ENCODE measurements around the gene LST1. TPM values are rescaled to one million over a fixed set of nuclear protein-coding genes. Genes with fewer than 3 reads are reported as not detected.

LST1 gene
- total RNA-seq, 1 experiment from 2014 or later = not detected

- Histone ChIP-seq H3K4me3 (ENCODE audit: low read depth in 2 of 2, low read length in 2 of 2) (no peak overlapping the region), H3K27me3 (ENCODE audit: control insufficient read depth, insufficient read depth, low read length) (no peaks in the 10 kb centered on the region), H3K36me3 (ENCODE audit: control insufficient read depth, insufficient read depth, low read length) (peaks cover 10% of the 10 kb centered on the region), H3K27ac (ENCODE audit: low read length) (no peak overlapping the region), H3K4me1 (ENCODE audit: control insufficient read depth, insufficient read depth, low read length) (peaks cover 13% of the 10 kb centered on the region), H3K9me3 (ENCODE audit: control insufficient read depth, insufficient read depth, low read depth, low read length) (no peaks in the 10 kb centered on the region)
- no TSS peak for BruUV-seq (replicated peaks)
- in situ Hi-C loops (cut with HindIII; ENCODE audit: low pct_unique_long_range_greater_than_20kb, low sequenced_read_pairs) (no loop called here), intact Hi-C loops (cut with micrococcal nuclease; ENCODE audit: unreplicated experiment) (no loop called here)
- TF ChIP-seq POLR2AphosphoS5 (IDR thresholded peaks at IDR 0.05; ENCODE audit: low read depth, low read length) = no peak
- no peak for TF ChIP-seq SIN3A (IDR thresholded peaks at IDR 0.05; ENCODE audit: borderline replicate concordance, insufficient read depth, low read depth, low read length)
- TF ChIP-seq CTCF (IDR thresholded peaks at IDR 0.05) = no peak
- no peak for TF ChIP-seq TCF7L2 (IDR thresholded peaks at IDR 0.05; ENCODE audit: low read depth, low read length)
- no peak for TF ChIP-seq REST (IDR thresholded peaks at IDR 0.05; ENCODE audit: insufficient read depth in 1 of 2, low read depth in 2 of 2, low read length in 1 of 2)
- ChIA-PET POLR2A (interaction anchor here (0.8 kb wide), 1 partner anchor 58 kb away, joined by 6 read pairs; no protein-coding TSS in a partner anchor), CTCF (interaction anchor here (1.0 kb wide), 1 partner anchor 10 kb away, joined by 3 read pairs; no protein-coding TSS in a partner anchor)
- no peak for DNase-seq (ENCODE audit: low read depth, low spot score)
- ATAC-seq = no peak
These were observed 27.2 kb upstream of the LST1 start for GRCh38 chr6:31558631-31559500.

- in situ Hi-C loops (cut with HindIII; ENCODE audit: low pct_unique_long_range_greater_than_20kb, low sequenced_read_pairs) (no loop called here), intact Hi-C loops (cut with micrococcal nuclease; ENCODE audit: unreplicated experiment) (no loop called here)
- ATAC-seq (0 out of 2 replicates have a peak, but pooled peaks have one; percentile 5), DNase-seq (ENCODE audit: low read depth, low spot score) (no peak)
- ChIA-PET CTCF (interaction anchor here (1.0 kb wide), 1 partner anchor 10 kb away, joined by 3 read pairs; no protein-coding TSS in a partner anchor), POLR2A (no interaction called here)
- BruUV-seq (replicated peaks) = no TSS peak
- Histone ChIP-seq H3K27me3 (ENCODE audit: control insufficient read depth, insufficient read depth, low read length) (no peaks in the 10 kb centered on the region), H3K4me3 (ENCODE audit: low read depth in 2 of 2, low read length in 2 of 2) (no peak overlapping the region), H3K27ac (ENCODE audit: low read length) (no peak overlapping the region), H3K4me1 (ENCODE audit: control insufficient read depth, insufficient read depth, low read length) (peaks cover 13% of the 10 kb centered on the region), H3K9me3 (ENCODE audit: control insufficient read depth, insufficient read depth, low read depth, low read length) (no peaks in the 10 kb centered on the region), H3K36me3 (ENCODE audit: control insufficient read depth, insufficient read depth, low read length) (peaks cover 6% of the 10 kb centered on the region; the same call in 1 of the 2 replicates)
- TF ChIP-seq CTCF (IDR thresholded peaks at IDR 0.05) (no peak), SIN3A (IDR thresholded peaks at IDR 0.05; ENCODE audit: borderline replicate concordance, insufficient read depth, low read depth, low read length) (no peak), TCF7L2 (IDR thresholded peaks at IDR 0.05; ENCODE audit: low read depth, low read length) (no peak), REST (IDR thresholded peaks at IDR 0.05; ENCODE audit: insufficient read depth in 1 of 2, low read depth in 2 of 2, low read length in 1 of 2) (no peak), POLR2AphosphoS5 (IDR thresholded peaks at IDR 0.05; ENCODE audit: low read depth, low read length) (no peak)
These were observed 26.5 kb upstream of the LST1 start for GRCh38 chr6:31559606-31559957.
